Measurements from ENCODE around the gene SDC3.

GRCh38 chr1:30844631-30845030, 63.9 kb downstream of the SDC3 start:
- TF ChIP-seq JUND (IDR thresholded peaks at IDR 0.05) = no peak
- no peak for TF ChIP-seq RXRA (IDR thresholded peaks at IDR 0.05)
- TF ChIP-seq CTCF (IDR thresholded peaks at IDR 0.05; ENCODE audit: low read depth, low read length, missing input control) = no peak
- TF ChIP-seq, protein P1, sequence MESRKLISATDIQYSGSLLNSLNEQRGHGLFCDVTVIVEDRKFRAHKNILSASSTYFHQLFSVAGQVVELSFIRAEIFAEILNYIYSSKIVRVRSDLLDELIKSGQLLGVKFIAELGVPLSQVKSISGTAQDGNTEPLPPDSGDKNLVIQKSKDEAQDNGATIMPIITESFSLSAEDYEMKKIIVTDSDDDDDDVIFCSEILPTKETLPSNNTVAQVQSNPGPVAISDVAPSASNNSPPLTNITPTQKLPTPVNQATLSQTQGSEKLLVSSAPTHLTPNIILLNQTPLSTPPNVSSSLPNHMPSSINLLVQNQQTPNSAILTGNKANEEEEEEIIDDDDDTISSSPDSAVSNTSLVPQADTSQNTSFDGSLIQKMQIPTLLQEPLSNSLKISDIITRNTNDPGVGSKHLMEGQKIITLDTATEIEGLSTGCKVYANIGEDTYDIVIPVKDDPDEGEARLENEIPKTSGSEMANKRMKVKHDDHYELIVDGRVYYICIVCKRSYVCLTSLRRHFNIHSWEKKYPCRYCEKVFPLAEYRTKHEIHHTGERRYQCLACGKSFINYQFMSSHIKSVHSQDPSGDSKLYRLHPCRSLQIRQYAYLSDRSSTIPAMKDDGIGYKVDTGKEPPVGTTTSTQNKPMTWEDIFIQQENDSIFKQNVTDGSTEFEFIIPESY (IDR thresholded peaks at IDR 0.05) = no peak

Measured in liver (tissue), 3 donors.